ENCODE data around the gene DEPDC1B. TPM values are rescaled to one million over a fixed set of nuclear protein-coding genes. Genes with fewer than 3 reads are reported as not detected.
"Not testable (repeated sequence)": the region's sequence is repeated elsewhere in the genome, so short reads cannot be mapped to it uniquely, and the experiment has no call there.

The DEPDC1B gene
- total RNA-seq, 2 experiments from 2014 or later: 49.1 to 50.8 TPM

DNA sequence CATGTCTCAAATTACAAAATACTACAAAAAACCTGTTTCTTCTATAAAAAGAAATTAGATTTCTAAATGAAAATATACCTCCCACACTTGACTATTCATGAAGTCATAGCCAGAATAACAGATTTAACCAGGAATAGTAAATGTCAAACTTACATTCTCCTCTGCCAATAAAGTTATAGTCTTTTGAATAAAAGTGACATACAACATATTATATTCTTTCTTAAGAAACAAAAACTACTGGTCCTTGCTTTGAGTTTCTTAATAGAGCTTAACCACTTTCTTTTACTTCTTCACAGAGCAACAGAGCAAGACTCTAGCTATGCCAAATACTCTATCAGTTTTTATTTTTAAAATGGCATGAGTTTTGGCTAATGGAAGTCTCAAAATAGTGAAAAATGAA is 61.7 kb downstream of the DEPDC1B start:
- no peak overlapping the region for H3K27ac Mint-ChIP-seq
- no peaks in the 10 kb centered on the region for H3K27me3 Mint-ChIP-seq (ENCODE audit: low read depth)
- CTCF ChIA-PET: no interaction called here
- no peak for ATAC-seq
- POLR2A ChIA-PET: no interaction called here
- peaks cover 70% of the 10 kb centered on the region for H3K36me3 Mint-ChIP-seq (ENCODE audit: low read depth)
- peaks cover 8% of the 10 kb centered on the region for H3K4me1 Mint-ChIP-seq (ENCODE audit: low read depth)
- no peak for DNase-seq
- H3K9me3 Mint-ChIP-seq (ENCODE audit: insufficient read depth): peaks cover 4% of the 10 kb centered on the region
- H3K4me3 Mint-ChIP-seq: no peak overlapping the region

- Mint-ChIP-seq H3K4me3 (no peak overlapping the region), H3K36me3 (ENCODE audit: low read depth) (peaks cover 68% of the 10 kb centered on the region), H3K4me1 (ENCODE audit: low read depth) (peaks cover 11% of the 10 kb centered on the region), H3K9me3 (ENCODE audit: insufficient read depth) (peaks cover 4% of the 10 kb centered on the region), H3K27me3 (ENCODE audit: low read depth) (no peaks in the 10 kb centered on the region), H3K27ac (no peak overlapping the region)
- no peak for ATAC-seq
- POLR2A ChIA-PET: no interaction called here
- DNase-seq: no peak
- CTCF ChIA-PET: no interaction called here
Measured at GRCh38 chr5:60636644-60637043, 63.3 kb downstream of the DEPDC1B start.

- Mint-ChIP-seq H3K4me1 (ENCODE audit: low read depth) (peaks cover 11% of the 10 kb centered on the region), H3K36me3 (ENCODE audit: low read depth) (peaks cover 70% of the 10 kb centered on the region)
- CTCF ChIA-PET: no interaction called here
Measured at GRCh38 chr5:60636001-60636400, 64.0 kb downstream of the DEPDC1B start.

GRCh38 chr5:60634051-60634450 is 65.9 kb downstream of the DEPDC1B start:
- no peak overlapping the region for H3K4me3 Mint-ChIP-seq
- H3K27me3 Mint-ChIP-seq (ENCODE audit: low read depth): no peaks in the 10 kb centered on the region
- no peak for ATAC-seq
- CTCF ChIA-PET: interaction anchor here (0.9 kb wide), 1 partner anchor 16 kb away, joined by 5 read pairs; no protein-coding TSS in a partner anchor
- DNase-seq: no peak
- POLR2A ChIA-PET: no interaction called here
- H3K36me3 Mint-ChIP-seq (ENCODE audit: low read depth): peaks cover 78% of the 10 kb centered on the region
- peaks cover 4% of the 10 kb centered on the region for H3K9me3 Mint-ChIP-seq (ENCODE audit: insufficient read depth)
- H3K27ac Mint-ChIP-seq: no peak overlapping the region
- peaks cover 11% of the 10 kb centered on the region for H3K4me1 Mint-ChIP-seq (ENCODE audit: low read depth)

More at GRCh38 chr5:60636001-60636400, 64.0 kb downstream of the DEPDC1B start:
- DNase-seq: no peak
- Mint-ChIP-seq H3K27ac (no peak overlapping the region), H3K9me3 (ENCODE audit: insufficient read depth) (peaks cover 4% of the 10 kb centered on the region), H3K4me3 (no peak overlapping the region), H3K27me3 (ENCODE audit: low read depth) (no peaks in the 10 kb centered on the region)
- no peak for ATAC-seq
- POLR2A ChIA-PET: no interaction called here

- Mint-ChIP-seq H3K9me3 (ENCODE audit: insufficient read depth) (peaks cover 4% of the 10 kb centered on the region), H3K27ac (no peak overlapping the region), H3K4me1 (ENCODE audit: low read depth) (peaks cover 11% of the 10 kb centered on the region), H3K27me3 (ENCODE audit: low read depth) (no peaks in the 10 kb centered on the region), H3K36me3 (ENCODE audit: low read depth) (peaks cover 79% of the 10 kb centered on the region), H3K4me3 (no peak overlapping the region)
- DNase-seq: no peak
- POLR2A ChIA-PET: no interaction called here
- ATAC-seq: no peak
- CTCF ChIA-PET: interaction anchor here (1.3 kb wide), 1 partner anchor 823 kb away, joined by 3 read pairs; no protein-coding TSS in a partner anchor
Measured at GRCh38 chr5:60633341-60633740, 66.6 kb downstream of the DEPDC1B start.

DNA sequence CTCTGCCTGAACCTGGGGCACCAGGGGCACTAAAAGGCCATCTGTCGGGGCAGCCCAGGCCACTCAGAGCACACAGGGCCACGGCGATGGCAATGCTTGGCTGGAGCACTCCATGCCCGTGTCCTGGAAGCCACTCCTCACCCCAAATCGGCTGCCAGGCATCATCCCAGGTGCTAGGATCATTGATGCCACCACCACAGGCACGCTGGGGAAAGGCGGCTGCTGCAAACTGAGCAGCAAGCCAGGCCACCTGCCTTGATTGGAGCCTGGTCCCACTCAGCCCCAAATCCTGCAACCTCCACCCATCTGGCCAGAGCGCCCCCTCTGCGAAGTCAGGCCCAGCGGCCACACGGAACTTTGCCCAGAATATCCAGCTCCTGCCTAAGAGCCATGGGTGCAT is 67.8 kb downstream of the DEPDC1B start:
- H3K27ac Mint-ChIP-seq: no peak overlapping the region
- H3K36me3 Mint-ChIP-seq (ENCODE audit: low read depth): peaks cover 72% of the 10 kb centered on the region
- DNase-seq: no peak

GRCh38 chr5:60630836-60631235 is 69.1 kb downstream of the DEPDC1B start:
- CTCF ChIA-PET: no interaction called here
- Mint-ChIP-seq H3K27me3 (ENCODE audit: low read depth) (no peaks in the 10 kb centered on the region), H3K9me3 (ENCODE audit: insufficient read depth) (no peaks in the 10 kb centered on the region)

More for the DNA sequence above, 67.8 kb downstream of the DEPDC1B start:
- ATAC-seq: no peak
- Mint-ChIP-seq H3K9me3 (ENCODE audit: insufficient read depth) (peaks cover 1% of the 10 kb centered on the region), H3K4me1 (ENCODE audit: low read depth) (peaks cover 11% of the 10 kb centered on the region), H3K27me3 (ENCODE audit: low read depth) (no peaks in the 10 kb centered on the region), H3K4me3 (no peak overlapping the region)
- ChIA-PET POLR2A (no interaction called here), CTCF (no interaction called here)

DNA sequence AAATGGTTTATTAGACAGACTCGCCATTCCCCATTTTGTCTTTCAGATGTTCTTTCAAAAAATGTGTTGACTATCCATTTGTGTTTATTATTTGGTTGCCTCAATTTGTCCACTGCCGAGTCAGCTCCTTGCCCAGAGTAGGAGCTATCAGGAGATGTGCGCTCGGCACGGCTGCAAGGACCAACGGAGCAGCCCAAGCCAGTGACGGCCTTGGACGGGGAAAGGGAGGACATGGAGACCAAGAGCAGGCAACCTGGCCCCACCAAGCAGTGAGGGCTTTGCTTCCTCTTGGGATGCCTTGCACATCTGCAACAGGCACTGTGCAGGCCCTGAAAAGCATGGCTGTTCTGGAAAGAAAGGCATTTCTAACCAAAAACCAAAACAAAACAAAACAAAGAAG is 69.8 kb downstream of the DEPDC1B start:
- CTCF ChIA-PET: no interaction called here
- Mint-ChIP-seq H3K36me3 (ENCODE audit: low read depth) (peaks cover 67% of the 10 kb centered on the region), H3K27ac (no peak overlapping the region), H3K9me3 (ENCODE audit: insufficient read depth) (no peaks in the 10 kb centered on the region), H3K27me3 (ENCODE audit: low read depth) (no peaks in the 10 kb centered on the region), H3K4me1 (ENCODE audit: low read depth) (peaks cover 11% of the 10 kb centered on the region), H3K4me3 (no peak overlapping the region)
- DNase-seq (no peak), ATAC-seq (no peak)
- POLR2A ChIA-PET: no interaction called here

More at GRCh38 chr5:60630836-60631235, 69.1 kb downstream of the DEPDC1B start:
- DNase-seq: no peak
- ATAC-seq: no peak
- Mint-ChIP-seq H3K4me1 (ENCODE audit: low read depth) (peaks cover 11% of the 10 kb centered on the region), H3K4me3 (no peak overlapping the region), H3K27ac (no peak overlapping the region), H3K36me3 (ENCODE audit: low read depth) (peaks cover 70% of the 10 kb centered on the region)
- POLR2A ChIA-PET: no interaction called here

DNA sequence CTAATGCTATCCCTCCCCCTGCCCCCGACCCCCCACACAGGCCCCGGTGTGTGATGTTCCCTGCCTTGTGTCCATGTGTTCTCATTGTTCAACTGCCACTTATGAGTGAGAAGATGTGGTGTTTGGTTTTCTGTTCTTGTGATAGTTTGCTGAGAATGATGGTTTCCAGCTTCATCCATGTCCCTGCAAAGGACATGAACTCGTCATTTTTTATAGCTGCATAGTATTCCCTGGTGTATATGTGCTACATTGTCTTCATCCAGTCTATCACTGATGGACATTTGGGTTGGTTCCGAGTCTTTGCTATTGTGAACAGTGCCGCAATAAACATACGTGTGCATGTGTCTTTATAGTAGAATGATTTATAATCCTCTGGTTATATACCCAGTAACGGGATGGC is 75.1 kb downstream of the DEPDC1B start:
- H3K36me3 Mint-ChIP-seq (ENCODE audit: low read depth): peaks cover 36% of the 10 kb centered on the region
- CTCF ChIA-PET; H3K4me1 Mint-ChIP-seq (ENCODE audit: low read depth); DNase-seq; ATAC-seq; H3K4me3 Mint-ChIP-seq; H3K27me3 Mint-ChIP-seq (ENCODE audit: low read depth); H3K27ac Mint-ChIP-seq; H3K9me3 Mint-ChIP-seq (ENCODE audit: insufficient read depth); POLR2A ChIA-PET: not testable (repeated sequence)

- H3K27ac Mint-ChIP-seq; H3K9me3 Mint-ChIP-seq (ENCODE audit: insufficient read depth); ATAC-seq; H3K4me3 Mint-ChIP-seq; H3K27me3 Mint-ChIP-seq (ENCODE audit: low read depth); POLR2A ChIA-PET; H3K4me1 Mint-ChIP-seq (ENCODE audit: low read depth); DNase-seq; CTCF ChIA-PET: not testable (repeated sequence)
- H3K36me3 Mint-ChIP-seq (ENCODE audit: low read depth): peaks cover 27% of the 10 kb centered on the region
Measured at GRCh38 chr5:60620752-60621151, 79.2 kb downstream of the DEPDC1B start.

DNA sequence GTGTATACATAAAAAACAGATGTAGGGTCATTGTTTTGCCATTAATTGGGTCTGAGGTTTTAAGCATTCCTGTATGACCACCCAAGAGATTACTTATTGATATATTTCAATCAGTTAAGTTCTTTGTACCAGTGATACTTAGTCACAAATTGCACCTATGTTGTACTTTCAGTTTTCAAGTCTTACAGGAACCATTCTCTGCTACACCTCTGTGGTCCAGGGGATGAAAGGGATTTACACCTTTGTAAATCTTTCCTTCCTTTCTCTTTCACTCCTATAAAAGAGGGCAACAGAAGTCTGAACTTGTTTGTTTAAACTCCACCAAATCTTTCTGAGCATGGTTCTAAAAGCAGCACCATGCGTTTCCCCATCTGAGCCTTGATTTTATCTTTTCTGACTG is 86.1 kb downstream of the DEPDC1B start:
- H3K27ac Mint-ChIP-seq: peak overlapping the region; percentile 26
- ATAC-seq (peak; percentile 60), DNase-seq (no peak)
- peaks cover 40% of the 10 kb centered on the region for H3K36me3 Mint-ChIP-seq (ENCODE audit: low read depth)
- H3K27me3 Mint-ChIP-seq (ENCODE audit: low read depth): no peaks in the 10 kb centered on the region
- H3K4me3 Mint-ChIP-seq: no peak overlapping the region
- H3K4me1 Mint-ChIP-seq (ENCODE audit: low read depth): peaks cover 5% of the 10 kb centered on the region
- no peaks in the 10 kb centered on the region for H3K9me3 Mint-ChIP-seq (ENCODE audit: insufficient read depth)
- ChIA-PET POLR2A (no interaction called here), CTCF (no interaction called here)

DNA sequence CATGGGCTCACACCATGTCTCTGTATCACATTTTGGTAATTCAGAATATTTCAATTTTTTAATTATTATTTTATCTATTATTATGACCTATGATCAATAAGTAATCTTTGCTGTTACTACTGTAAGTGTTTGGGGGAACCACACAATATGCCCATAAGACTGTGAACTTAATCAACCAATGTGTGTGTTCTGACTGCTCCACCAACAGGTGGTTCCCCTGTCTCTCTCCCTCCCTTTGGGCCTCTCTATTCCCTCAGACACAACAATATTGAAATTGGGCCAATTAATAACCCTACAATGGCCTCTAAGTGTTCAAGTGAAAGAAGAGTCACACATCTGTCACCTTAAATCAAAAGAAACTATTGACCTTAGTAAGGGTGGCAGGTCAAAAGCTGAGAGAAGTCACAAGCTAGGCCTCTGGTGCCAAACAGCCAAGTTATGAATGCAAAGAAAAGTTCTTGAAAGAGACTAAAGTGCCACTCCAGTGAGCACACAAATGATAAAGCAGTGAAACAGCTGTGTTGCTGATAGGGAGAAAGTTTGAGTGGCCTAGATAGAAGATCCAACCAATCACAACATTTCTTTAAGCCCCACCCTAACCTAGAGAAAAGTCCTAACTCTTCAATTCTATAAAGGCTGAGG is 88.7 kb downstream of the DEPDC1B start:
- peaks cover 34% of the 10 kb centered on the region for H3K36me3 Mint-ChIP-seq (ENCODE audit: low read depth)
- no peaks in the 10 kb centered on the region for H3K27me3 Mint-ChIP-seq (ENCODE audit: low read depth)
- H3K4me1 Mint-ChIP-seq (ENCODE audit: low read depth): peaks cover 5% of the 10 kb centered on the region
- ATAC-seq (no peak), DNase-seq (no peak)
- no peak overlapping the region for H3K27ac Mint-ChIP-seq
- H3K4me3 Mint-ChIP-seq: no peak overlapping the region
- no peaks in the 10 kb centered on the region for H3K9me3 Mint-ChIP-seq (ENCODE audit: insufficient read depth)
- POLR2A ChIA-PET: no interaction called here
- CTCF ChIA-PET: no interaction called here

GRCh38 chr5:60604771-60605170 is 95.2 kb downstream of the DEPDC1B start:
- CTCF ChIA-PET: no interaction called here
- DNase-seq: no peak
- POLR2A ChIA-PET: no interaction called here
- H3K36me3 Mint-ChIP-seq (ENCODE audit: low read depth): peaks cover 30% of the 10 kb centered on the region
- no peaks in the 10 kb centered on the region for H3K9me3 Mint-ChIP-seq (ENCODE audit: insufficient read depth)
- no peaks in the 10 kb centered on the region for H3K4me1 Mint-ChIP-seq (ENCODE audit: low read depth)
- no peak for ATAC-seq
- H3K4me3 Mint-ChIP-seq: no peak overlapping the region
- H3K27me3 Mint-ChIP-seq (ENCODE audit: low read depth): no peaks in the 10 kb centered on the region
- no peak overlapping the region for H3K27ac Mint-ChIP-seq
